GM18507 (cell line): ENCODE results near the gene GABRD.

Experiments used
- DNase-seq: peaks from one replicate; pipeline ENCODE4 v3.0.0; 2011; ENCODE audit warnings: low read depth; ENCODE audit not compliant: insufficient read length; ENCODE audit errors: extremely low spot score
- FAIRE-seq: peaks from 2 replicates; lab custom pipeline; 2011; peaks lifted over from hg19 to GRCh38; lab: Jason Lieb, UNC

Gene GABRD

GRCh38 chr1:2047749-2048729, 28.9 kb downstream of the GABRD start:
- FAIRE-seq (no peak), DNase-seq (no peak)

- DNase-seq (no peak), FAIRE-seq (no peak)
Observed at GRCh38 chr1:2049225-2049717, 30.1 kb downstream of the GABRD start.

DNA sequence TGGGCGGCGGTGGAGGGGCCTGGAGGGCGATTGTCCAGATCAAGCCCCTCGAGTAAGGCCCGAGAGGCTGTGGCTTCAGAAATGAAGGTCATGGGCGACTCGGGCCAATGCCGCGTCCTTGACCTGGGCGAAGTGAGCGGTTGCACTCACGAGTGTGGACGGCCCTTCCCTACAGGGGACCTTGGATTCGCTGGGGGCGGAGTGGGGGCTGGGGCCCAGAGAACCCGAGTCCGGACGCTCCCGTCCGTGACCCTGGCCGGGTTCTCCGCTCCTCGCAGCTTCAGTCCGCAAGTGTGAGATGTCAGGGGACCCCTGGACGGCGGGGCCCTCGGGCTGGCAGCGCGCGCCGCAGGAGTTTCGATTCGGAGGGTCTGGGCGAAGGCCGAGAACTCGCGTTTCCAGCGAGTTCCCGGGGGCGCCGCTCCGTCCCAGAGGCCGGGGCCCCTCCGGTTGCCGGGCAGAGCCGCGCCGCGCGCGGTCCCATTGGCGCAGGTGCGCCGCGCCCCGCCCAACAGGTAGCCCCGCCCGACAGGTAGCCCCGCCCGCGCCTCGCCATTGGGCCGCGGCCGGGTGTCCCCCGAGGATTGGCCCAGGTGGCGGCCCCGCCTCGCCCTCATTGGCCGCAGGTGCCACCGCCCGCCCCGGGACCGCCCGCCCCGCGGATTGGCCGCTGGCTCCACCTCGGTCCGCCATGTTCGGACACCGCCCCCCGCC, 30.7 kb downstream of the GABRD start, which contains the start of gene PRKCZ:
Gene PRKCZ (plus strand): TSS at position 694 of the 714 bp plus-strand sequence. CDS start 220 bp downstream, outside the sequence.
- FAIRE-seq, result no peak
- DNase-seq, result peak; percentile 59

- FAIRE-seq (no peak), DNase-seq (no peak)
Observed at GRCh38 chr1:2050461-2050792, 31.3 kb downstream of the GABRD start.

- no peak for FAIRE-seq
Observed at GRCh38 chr1:2050793-2051682, 31.9 kb downstream of the GABRD start.

GRCh38 chr1:2052054-2052679, 33.0 kb downstream of the GABRD start:
- FAIRE-seq (no peak), DNase-seq (no peak)

More at GRCh38 chr1:2050793-2051682, 31.9 kb downstream of the GABRD start:
- no peak for DNase-seq

GRCh38 chr1:2052756-2053155, 33.6 kb downstream of the GABRD start:
- no peak for FAIRE-seq

GRCh38 chr1:2053217-2053616, 34.1 kb downstream of the GABRD start:
- FAIRE-seq, result no peak
- no peak for DNase-seq

More at GRCh38 chr1:2052756-2053155, 33.6 kb downstream of the GABRD start:
- no peak for DNase-seq

DNA sequence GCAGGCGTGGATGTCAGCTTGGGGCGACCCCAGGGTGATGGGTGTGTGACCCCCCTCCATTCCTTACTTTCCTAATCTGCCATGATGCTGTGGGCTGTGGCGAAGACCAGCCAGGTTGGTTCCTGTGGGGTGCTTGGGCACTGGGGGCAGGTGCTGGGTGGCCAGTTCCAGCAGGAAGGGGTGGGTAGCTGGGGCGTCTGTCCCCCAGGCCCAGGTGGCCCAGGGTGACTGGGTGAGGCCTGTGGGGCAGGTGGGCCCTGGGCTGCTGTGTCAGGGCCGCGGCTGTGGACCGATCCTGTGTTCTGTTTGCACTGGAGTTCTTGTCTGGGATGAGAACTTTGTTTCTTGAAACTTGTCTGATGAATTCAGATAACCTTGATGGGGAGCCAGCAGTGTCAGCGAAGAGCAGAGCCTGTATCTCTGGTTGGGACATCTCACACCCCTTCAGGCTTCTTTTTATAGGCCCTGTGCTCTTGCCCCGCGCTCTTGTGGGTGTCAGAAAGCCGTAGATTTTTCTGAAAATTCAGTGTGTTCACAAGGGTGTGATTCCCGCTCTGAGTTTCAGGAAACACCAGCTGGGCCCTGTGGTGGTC, 34.7 kb downstream of the GABRD start:
- FAIRE-seq, result no peak
- DNase-seq, result no peak

GRCh38 chr1:2054560-2054959, 35.4 kb downstream of the GABRD start:
- FAIRE-seq, result no peak
- DNase-seq, result no peak

DNA sequence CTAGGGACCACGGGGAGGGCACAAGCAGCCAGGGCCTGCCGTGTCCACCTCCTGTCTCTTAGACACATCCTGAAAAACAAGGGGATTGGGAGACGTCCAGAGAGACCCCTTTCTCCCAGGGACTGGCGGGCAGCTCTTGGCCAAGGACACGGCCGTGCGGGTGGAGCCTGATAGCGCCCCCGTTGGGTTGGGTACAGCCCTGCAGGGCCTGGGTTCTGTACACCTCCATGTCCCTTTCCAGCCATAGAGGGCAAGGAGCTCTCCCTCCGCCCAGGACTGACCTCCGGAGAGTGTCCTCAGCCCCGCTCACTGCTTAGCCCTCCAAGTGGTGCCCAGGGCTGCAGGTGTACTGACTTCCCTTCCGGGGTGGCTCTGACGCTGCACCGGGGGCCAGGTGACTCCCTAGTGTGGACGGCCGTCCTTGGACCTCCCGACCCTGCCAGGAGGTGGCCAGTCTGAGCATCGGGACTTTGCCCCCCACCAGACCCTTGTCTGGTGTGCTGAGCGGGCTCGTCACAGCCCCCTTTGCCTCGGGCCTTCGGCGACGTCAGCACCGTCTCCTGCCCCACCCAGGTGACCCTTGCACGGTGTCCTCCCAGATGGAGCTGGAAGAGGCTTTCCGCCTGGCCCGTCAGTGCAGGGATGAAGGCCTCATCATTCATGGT, 36.9 kb downstream of the GABRD start:
- DNase-seq (no peak), FAIRE-seq (no peak)

DNA sequence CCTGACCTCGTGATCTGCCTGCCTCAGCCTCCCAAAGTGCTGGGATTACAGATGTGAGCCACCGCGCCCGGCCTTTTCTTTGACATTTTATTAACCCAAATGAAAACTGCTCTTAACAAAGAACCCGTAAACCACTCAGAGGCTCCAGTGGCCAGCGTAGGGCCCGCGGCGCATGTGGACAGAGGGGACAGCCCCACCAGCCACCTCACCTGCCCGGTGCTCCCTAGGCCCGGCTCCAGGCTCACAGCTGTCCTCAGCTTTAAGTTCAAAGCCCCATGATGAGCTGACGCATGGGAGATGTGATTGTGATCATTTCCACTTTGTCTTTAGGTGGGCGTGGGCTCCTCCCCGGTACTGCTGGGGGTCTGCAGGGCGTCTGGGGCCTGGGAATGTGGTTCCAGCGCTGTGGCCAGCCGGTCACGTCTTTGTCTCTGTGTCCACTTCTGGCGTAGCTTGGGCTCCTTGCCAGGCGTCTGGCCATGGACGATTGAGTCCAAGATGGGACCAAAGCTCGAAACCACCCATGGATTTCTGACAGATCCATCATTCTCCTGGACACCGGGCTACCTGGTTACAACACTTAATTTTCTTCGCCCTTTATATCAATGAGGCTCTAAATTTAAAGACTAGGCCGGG, 37.9 kb downstream of the GABRD start:
- no peak for FAIRE-seq

GRCh38 chr1:2059290-2059953, 40.3 kb downstream of the GABRD start:
- FAIRE-seq, result no peak
- DNase-seq, result no peak

More for the DNA sequence above, 37.9 kb downstream of the GABRD start:
- no peak for DNase-seq

DNA sequence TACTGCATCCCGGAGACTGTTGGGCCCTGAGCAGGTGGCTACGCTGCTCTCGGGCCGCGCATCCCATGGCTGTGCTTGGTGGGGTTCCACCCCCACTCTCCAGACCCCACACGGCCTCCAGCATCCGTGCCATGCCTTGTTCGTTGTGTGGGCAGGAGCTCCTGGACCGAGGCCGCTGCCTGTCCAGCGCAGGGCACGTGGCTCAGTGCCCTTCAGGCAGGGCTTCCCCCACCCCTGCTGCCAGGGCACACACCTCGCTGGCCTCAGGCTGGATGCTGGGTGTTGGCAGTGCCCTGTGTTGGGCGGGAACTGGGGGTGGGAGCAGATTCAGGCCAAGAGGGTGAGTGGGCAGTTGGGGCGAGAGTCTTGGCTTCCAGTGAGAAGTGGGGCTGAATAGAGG, 40.9 kb downstream of the GABRD start:
- DNase-seq (no peak), FAIRE-seq (no peak)

DNA sequence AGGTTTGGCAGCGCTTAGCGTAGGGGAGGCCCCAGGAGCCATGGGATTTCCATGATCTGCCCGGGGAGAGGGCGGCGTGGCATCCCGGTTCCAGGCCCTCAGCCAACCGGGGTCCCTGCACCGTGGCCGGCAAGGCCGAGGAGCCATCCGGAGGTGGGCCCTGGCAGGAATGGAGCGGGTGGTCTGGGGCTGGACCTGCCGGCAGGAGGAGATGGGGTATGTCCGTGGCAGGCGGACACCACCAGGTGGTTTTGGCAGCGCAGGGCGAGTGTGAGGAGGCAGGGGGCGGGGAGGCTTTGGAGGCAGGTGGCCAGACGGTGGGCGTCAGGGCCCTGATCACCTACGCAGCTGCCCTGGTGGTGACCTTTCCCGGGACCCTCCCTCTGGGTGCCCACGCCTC, 41.4 kb downstream of the GABRD start:
- FAIRE-seq (no peak), DNase-seq (no peak)

GRCh38 chr1:2061065-2061778, 42.1 kb downstream of the GABRD start:
- FAIRE-seq, result no peak
- no peak for DNase-seq

DNA sequence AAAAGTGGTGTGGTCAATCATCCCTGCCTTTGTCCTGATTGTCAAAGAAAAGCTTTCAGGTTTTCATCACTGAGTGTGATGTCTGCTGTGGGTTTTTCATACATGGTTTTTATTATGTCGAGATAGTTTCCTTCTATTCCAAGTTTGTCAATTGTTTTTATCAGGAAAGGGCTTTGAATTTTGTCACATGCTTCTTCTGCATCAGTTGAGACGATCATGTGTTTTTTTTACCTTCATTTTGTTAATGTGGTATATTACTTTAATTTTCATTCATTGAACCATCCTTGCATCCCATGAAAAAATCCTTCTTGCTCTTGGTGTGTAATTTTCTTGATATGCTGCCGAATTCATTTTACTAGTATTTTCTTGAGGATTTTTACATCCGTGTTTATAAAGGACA, 46.6 kb downstream of the GABRD start:
- DNase-seq (no peak), FAIRE-seq (no peak)
